K562 (cell line): Measurements from ENCODE around the gene MBD6. TPM values are rescaled to one million over a fixed set of nuclear protein-coding genes. Genes with fewer than 3 reads are reported as not detected.

Experiments used
- KDM5B ChIP-seq: fragments of 200-600 bp; sonication (generic); IDR thresholded peaks from 2 replicates; pipeline ENCODE4 v1.6.1; 2012; ENCODE audit warnings: low read depth, mild to moderate bottlenecking, moderate library complexity, low read length, control low read depth, inconsistent platforms; ENCODE audit not compliant: insufficient replicate concordance
- LEF1 ChIP-seq: fragments of 450-650 bp; IDR thresholded peaks from 2 replicates; pipeline ENCODE4 v1.6.1; 2016; ENCODE audit warnings: mild to moderate bottlenecking
- NRF1 ChIP-seq, 2 experiments: fragments of 450-650 bp; IDR thresholded peaks in 1 of 2; conservative IDR thresholded peaks in 1 of 2; 2 replicates each; pipeline ENCODE4 v1.6.1; 2014; ENCODE audit warnings: mild to moderate bottlenecking in 2 of 2
- STAT6 ChIP-seq: sonication (generic); formaldehyde crosslinking; IDR thresholded peaks from 2 replicates; pipeline ENCODE4 v1.8.1; 2023; ENCODE audit warnings: mild to moderate bottlenecking, missing genetic modification reagents
- ZNF668 ChIP-seq: fragments of 250-450 bp; sonication (Bioruptor Pico); IDR thresholded peaks from 2 replicates; pipeline ENCODE4 v1.8.0; 2022; ENCODE audit warnings: mild to moderate bottlenecking, inconsistent platforms
- polyA plus RNA-seq, 8 experiments: library from polyadenylated mRNA; depleted of rRNA in 4 of 8; stranded (reverse) in 5 of 8; unstranded in 3 of 8; fragments of >200 nt; fragmentation: Nextera tagmentation in 2 of 8; fragmentation: Illumina TruSeq in 1 of 8; extraction: Ambion mirVana in 2 of 8; extraction: Trizol in 1 of 8; gene quantifications; 2 replicates each; pipeline versions ENCODE4 v1.2.1 to v1.2.3, GENCODE V29; 2011 to 2014; ENCODE audit warnings: inconsistent platforms in 1 of 8, missing spikeins in 1 of 8
- total RNA-seq, 7 experiments: library from RNA; depleted of rRNA in 6 of 7; stranded (reverse); fragments of >200 nt in 6 of 7; fragmentation: Illumina TruSeq in 2 of 7; extraction: Trizol in 2 of 7; gene quantifications; 2 replicates each; pipeline versions ENCODE4 v1.2.1 to v1.2.3, GENCODE V29; 2011 to 2021; ENCODE audit warnings: low replicate concordance in 1 of 7
- TF ChIP-seq, protein P1 (sequence below): fragments of 250-450 bp; sonication (Bioruptor Pico); IDR thresholded peaks from 2 replicates; pipeline ENCODE4 v1.4.0; 2020; ENCODE audit warnings: mild to moderate bottlenecking, moderate library complexity
- TF ChIP-seq, protein P2 (sequence below): sonication (generic); formaldehyde crosslinking; IDR thresholded peaks from 2 replicates; pipeline ENCODE4 v1.8.1; 2023; ENCODE audit warnings: missing genetic modification reagents, mild to moderate bottlenecking, borderline replicate concordance

MBD6 gene
- total and polyA plus RNA-seq, 9 of the 15 experiments (the other 6 are each of a cell fraction or from before 2014, with no cell fraction given), result 2.0 to 54.8 (median 3.8) TPM

GRCh38 chr12:57522887-57523705, 472 bp downstream of the MBD6 start (continued):
- peak; percentile 41 for TF ChIP-seq KDM5B
- TF ChIP-seq, protein P1, sequence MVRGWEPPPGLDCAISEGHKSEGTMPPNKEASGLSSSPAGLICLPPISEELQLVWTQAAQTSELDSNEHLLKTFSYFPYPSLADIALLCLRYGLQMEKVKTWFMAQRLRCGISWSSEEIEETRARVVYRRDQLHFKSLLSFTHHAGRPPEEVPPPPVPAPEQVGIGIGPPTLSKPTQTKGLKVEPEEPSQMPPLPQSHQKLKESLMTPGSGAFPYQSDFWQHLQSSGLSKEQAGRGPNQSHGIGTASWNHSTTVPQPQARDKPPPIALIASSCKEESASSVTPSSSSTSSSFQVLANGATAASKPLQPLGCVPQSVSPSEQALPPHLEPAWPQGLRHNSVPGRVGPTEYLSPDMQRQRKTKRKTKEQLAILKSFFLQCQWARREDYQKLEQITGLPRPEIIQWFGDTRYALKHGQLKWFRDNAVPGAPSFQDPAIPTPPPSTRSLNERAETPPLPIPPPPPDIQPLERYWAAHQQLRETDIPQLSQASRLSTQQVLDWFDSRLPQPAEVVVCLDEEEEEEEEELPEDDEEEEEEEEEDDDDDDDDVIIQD (CRISPR knock-in tag), result no peak
- TF ChIP-seq, protein P2, sequence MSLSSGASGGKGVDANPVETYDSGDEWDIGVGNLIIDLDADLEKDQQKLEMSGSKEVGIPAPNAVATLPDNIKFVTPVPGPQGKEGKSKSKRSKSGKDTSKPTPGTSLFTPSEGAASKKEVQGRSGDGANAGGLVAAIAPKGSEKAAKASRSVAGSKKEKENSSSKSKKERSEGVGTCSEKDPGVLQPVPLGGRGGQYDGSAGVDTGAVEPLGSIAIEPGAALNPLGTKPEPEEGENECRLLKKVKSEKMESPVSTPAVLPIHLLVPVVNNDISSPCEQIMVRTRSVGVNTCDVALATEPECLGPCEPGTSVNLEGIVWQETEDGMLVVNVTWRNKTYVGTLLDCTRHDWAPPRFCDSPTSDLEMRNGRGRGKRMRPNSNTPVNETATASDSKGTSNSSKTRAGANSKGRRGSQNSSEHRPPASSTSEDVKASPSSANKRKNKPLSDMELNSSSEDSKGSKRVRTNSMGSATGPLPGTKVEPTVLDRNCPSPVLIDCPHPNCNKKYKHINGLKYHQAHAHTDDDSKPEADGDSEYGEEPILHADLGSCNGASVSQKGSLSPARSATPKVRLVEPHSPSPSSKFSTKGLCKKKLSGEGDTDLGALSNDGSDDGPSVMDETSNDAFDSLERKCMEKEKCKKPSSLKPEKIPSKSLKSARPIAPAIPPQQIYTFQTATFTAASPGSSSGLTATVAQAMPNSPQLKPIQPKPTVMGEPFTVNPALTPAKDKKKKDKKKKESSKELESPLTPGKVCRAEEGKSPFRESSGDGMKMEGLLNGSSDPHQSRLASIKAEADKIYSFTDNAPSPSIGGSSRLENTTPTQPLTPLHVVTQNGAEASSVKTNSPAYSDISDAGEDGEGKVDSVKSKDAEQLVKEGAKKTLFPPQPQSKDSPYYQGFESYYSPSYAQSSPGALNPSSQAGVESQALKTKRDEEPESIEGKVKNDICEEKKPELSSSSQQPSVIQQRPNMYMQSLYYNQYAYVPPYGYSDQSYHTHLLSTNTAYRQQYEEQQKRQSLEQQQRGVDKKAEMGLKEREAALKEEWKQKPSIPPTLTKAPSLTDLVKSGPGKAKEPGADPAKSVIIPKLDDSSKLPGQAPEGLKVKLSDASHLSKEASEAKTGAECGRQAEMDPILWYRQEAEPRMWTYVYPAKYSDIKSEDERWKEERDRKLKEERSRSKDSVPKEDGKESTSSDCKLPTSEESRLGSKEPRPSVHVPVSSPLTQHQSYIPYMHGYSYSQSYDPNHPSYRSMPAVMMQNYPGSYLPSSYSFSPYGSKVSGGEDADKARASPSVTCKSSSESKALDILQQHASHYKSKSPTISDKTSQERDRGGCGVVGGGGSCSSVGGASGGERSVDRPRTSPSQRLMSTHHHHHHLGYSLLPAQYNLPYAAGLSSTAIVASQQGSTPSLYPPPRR (CRISPR knock-in tag), result 0 out of 2 replicates have a peak, but pooled peaks have one; percentile 56
- TF ChIP-seq NRF1 (conservative IDR thresholded peaks at IDR 0.05 in 1 of 2, IDR thresholded peaks at IDR 0.05 in 1 of 2), result no peak
- TF ChIP-seq LEF1, result no peak
- TF ChIP-seq STAT6 (CRISPR knock-in tag), result no peak
- no peak for TF ChIP-seq ZNF668 (CRISPR knock-in tag)
